DOHH2 (cell line): ENCODE results near the gene MYDGF.

Experiments used
- H3F3A ChIP-seq: fragments of 200-600 bp; sonication (generic), shearing (Covaris generic); 2 replicates; pipeline ENCODE4 v1.6.0; 2016; ENCODE audit warnings: antibody characterized with exemption, mild to moderate bottlenecking; ENCODE audit not compliant: control insufficient read depth, insufficient read depth
- H3K27ac ChIP-seq: fragments of 200-600 bp; sonication (generic); 2 replicates; pipeline ENCODE4 v1.5.1; 2014; ENCODE audit warnings: low read depth, mild to moderate bottlenecking, low read length, moderate library complexity
- H3K27me3 ChIP-seq: fragments of 200-600 bp; sonication (generic); 2 replicates; pipeline ENCODE4 v1.6.1; 2014; ENCODE audit warnings: mild to moderate bottlenecking, low read length, mixed read lengths; ENCODE audit not compliant: control insufficient read depth
- H3K36me3 ChIP-seq: fragments of 200-600 bp; sonication (generic); 2 replicates; pipeline ENCODE4 v1.6.1; 2014; ENCODE audit warnings: mild to moderate bottlenecking, low read length, moderate library complexity, mixed read lengths; ENCODE audit not compliant: control insufficient read depth
- H3K4me1 ChIP-seq: fragments of 200-600 bp; sonication (generic); 2 replicates; pipeline ENCODE4 v1.6.1; 2014; ENCODE audit warnings: mild to moderate bottlenecking, low read length, mixed read lengths; ENCODE audit not compliant: control insufficient read depth
- H3K4me2 ChIP-seq: fragments of 200-600 bp; sonication (generic); 2 replicates; pipeline ENCODE4 v1.6.0; 2014; ENCODE audit warnings: mild to moderate bottlenecking, low read length, moderate library complexity
- H3K4me3 ChIP-seq: fragments of 200-600 bp; sonication (generic); 2 replicates; pipeline ENCODE4 v1.5.1; 2014; ENCODE audit warnings: mild to moderate bottlenecking, low read length, mixed read lengths
- H3K79me2 ChIP-seq: fragments of 200-600 bp; sonication (generic); 2 replicates; pipeline ENCODE4 v1.6.1; 2014; ENCODE audit warnings: mild to moderate bottlenecking, low read length, mixed read lengths; ENCODE audit not compliant: control insufficient read depth
- H3K9me2 ChIP-seq: fragments of 200-600 bp; sonication (generic); replicated peaks from 2 replicates; pipeline ENCODE4 v1.6.1; 2014; ENCODE audit warnings: mild to moderate bottlenecking, low read length, mixed read lengths; ENCODE audit not compliant: control insufficient read depth
- H3K9me3 ChIP-seq: fragments of 200-600 bp; sonication (generic); 2 replicates; pipeline ENCODE4 v1.6.1; 2014; ENCODE audit warnings: antibody characterized with exemption, low read length, mixed read lengths; ENCODE audit not compliant: control insufficient read depth, insufficient read depth
- H4K20me1 ChIP-seq: fragments of 200-600 bp; sonication (generic); 2 replicates; pipeline ENCODE4 v1.6.0; 2014; ENCODE audit warnings: low read depth, mild to moderate bottlenecking, antibody characterized with exemption, low read length, moderate library complexity; ENCODE audit not compliant: control insufficient read depth, insufficient read depth
- EZH2phosphoT487 ChIP-seq: fragments of 200-600 bp; sonication (generic); IDR thresholded peaks from 2 replicates; pipeline ENCODE4 v1.6.1; 2017; ENCODE audit warnings: borderline replicate concordance, mild to moderate bottlenecking, antibody characterized with exemption, low read length, moderate library complexity, mixed read lengths
- TF ChIP-seq, protein P1 (sequence below): fragments of 200-600 bp; sonication (generic); IDR thresholded peaks from one replicate; pipeline ENCODE4 v1.5.1; 2014; ENCODE audit warnings: antibody characterized with exemption, mild to moderate bottlenecking, low read depth, low read length; ENCODE audit not compliant: poor library complexity, severe bottlenecking

MYDGF gene

DNA sequence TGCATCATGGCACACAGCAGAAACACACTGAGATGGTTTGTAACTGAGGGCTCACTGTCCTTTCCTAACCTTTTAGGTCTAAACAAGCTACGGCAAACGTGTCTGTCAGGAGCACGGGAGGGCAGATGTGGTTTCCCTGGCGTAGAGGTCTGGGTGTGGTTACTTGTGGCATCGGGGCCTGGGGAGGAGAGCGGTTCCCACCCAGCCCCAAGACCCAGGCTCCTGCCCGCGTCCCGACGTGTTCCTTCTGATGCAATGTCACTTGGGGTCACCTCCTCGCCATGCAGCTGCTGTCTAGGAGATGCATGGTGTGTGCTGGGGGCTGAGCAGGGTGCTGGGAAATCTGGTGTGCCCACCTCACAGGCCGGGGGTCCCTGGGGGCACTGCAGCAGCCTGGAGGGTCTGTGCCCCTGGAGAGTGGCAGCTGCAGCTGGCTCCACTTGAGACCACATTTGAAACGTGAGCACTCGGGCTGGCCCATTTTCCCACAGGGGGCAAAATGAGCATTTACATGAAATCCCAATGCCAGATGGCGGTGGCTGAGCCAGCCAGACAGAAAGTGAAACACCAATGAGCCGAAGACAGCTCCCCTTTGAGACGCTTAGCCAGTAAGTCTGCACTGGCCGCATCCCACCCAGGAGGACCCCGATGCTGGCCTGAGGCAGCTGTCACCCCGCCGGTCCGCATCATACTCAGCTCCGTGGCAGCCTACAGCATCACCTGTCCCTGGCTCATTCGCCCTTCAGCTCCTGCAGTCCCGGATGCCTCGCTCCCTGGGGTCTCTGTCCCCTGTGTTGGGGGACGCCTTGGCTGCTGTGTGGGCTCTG, 22.3 kb upstream of the MYDGF start:
- H3F3A ChIP-seq = no peaks in the 10 kb centered on the region
- no peaks in the 10 kb centered on the region for H3K9me3 ChIP-seq
- no peak overlapping the region for H3K4me2 ChIP-seq
- no peak overlapping the region for H3K27ac ChIP-seq
- no peaks in the 10 kb centered on the region for H3K79me2 ChIP-seq
- no peaks in the 10 kb centered on the region for H3K9me2 ChIP-seq
- no peak overlapping the region for H3K4me3 ChIP-seq
- peaks cover 68% of the 10 kb centered on the region for H3K36me3 ChIP-seq
- no peaks in the 10 kb centered on the region for H3K4me1 ChIP-seq
- no peaks in the 10 kb centered on the region for H3K27me3 ChIP-seq
- TF ChIP-seq EZH2phosphoT487 = no peak
- TF ChIP-seq, protein P1, sequence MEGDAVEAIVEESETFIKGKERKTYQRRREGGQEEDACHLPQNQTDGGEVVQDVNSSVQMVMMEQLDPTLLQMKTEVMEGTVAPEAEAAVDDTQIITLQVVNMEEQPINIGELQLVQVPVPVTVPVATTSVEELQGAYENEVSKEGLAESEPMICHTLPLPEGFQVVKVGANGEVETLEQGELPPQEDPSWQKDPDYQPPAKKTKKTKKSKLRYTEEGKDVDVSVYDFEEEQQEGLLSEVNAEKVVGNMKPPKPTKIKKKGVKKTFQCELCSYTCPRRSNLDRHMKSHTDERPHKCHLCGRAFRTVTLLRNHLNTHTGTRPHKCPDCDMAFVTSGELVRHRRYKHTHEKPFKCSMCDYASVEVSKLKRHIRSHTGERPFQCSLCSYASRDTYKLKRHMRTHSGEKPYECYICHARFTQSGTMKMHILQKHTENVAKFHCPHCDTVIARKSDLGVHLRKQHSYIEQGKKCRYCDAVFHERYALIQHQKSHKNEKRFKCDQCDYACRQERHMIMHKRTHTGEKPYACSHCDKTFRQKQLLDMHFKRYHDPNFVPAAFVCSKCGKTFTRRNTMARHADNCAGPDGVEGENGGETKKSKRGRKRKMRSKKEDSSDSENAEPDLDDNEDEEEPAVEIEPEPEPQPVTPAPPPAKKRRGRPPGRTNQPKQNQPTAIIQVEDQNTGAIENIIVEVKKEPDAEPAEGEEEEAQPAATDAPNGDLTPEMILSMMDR = no peak
- H4K20me1 ChIP-seq = no peaks in the 10 kb centered on the region

DNA sequence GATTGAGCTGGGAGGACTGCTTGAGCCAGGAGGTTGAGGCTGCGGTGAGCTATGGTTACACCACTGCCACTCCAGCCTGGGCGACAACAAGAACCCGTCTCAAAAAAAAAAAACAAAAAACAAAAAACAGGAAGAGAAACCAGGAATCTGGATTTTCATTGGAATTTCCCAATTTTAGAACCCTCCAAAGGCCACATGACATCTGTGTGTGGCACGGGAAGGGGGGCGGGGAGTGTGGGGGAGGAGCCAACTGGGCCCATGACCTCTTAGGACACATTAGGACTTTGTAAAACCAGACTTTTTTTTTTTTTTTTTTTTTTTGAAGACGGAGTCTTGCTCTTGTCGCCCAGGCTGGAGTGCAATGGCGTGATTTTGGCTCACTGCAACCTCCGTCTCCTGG, 21.2 kb upstream of the MYDGF start:
- Histone ChIP-seq H3K27me3 (no peaks in the 10 kb centered on the region), H3F3A (no peaks in the 10 kb centered on the region), H4K20me1 (no peaks in the 10 kb centered on the region), H3K9me3 (no peaks in the 10 kb centered on the region), H3K4me1 (no peaks in the 10 kb centered on the region), H3K9me2 (no peaks in the 10 kb centered on the region), H3K36me3 (peaks cover 60% of the 10 kb centered on the region), H3K4me3 (no peak overlapping the region), H3K79me2 (no peaks in the 10 kb centered on the region), H3K27ac (no peak overlapping the region), H3K4me2 (no peak overlapping the region)
- TF ChIP-seq EZH2phosphoT487 = no peak
- TF ChIP-seq, protein P1 = no peak

DNA sequence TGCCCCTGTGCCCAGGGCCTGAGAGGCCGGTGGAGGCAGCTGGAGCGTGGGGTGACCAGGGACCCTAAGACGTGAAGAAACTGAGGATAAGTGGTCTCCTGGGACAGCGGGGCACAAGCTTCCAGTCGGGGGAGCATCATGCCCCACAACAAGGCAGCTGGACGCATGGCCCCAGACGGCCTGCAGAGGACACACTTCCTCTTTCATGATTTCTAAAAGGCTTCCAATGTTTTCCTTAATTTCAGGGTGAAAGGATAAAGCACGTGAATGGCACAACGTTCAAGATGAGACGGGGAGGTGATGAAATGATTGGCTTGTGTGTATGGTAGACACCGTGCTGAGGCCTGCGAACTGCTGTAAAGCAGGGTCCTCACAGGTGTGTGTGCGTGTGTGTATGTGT, 20.2 kb upstream of the MYDGF start:
- H3F3A ChIP-seq = no peaks in the 10 kb centered on the region
- no peaks in the 10 kb centered on the region for H3K9me3 ChIP-seq
- no peak overlapping the region for H3K4me2 ChIP-seq
- H3K36me3 ChIP-seq = peaks cover 59% of the 10 kb centered on the region
- no peaks in the 10 kb centered on the region for H4K20me1 ChIP-seq
- H3K27me3 ChIP-seq = no peaks in the 10 kb centered on the region
- H3K4me1 ChIP-seq = no peaks in the 10 kb centered on the region
- H3K79me2 ChIP-seq = no peaks in the 10 kb centered on the region
- TF ChIP-seq, protein P1 = no peak
- TF ChIP-seq EZH2phosphoT487 = no peak
- H3K27ac ChIP-seq = no peak overlapping the region
- no peaks in the 10 kb centered on the region for H3K9me2 ChIP-seq
- H3K4me3 ChIP-seq = no peak overlapping the region
